OCI-LY3 (cell line): Measurements from ENCODE around the gene TBC1D7.
"Not testable (repeated sequence)": the region's sequence is repeated elsewhere in the genome, so short reads cannot be mapped to it uniquely, and the experiment has no call there.

Experiments used
- H2AFZ ChIP-seq: fragments of 200-600, 300-600 bp; shearing (Covaris generic); 2 replicates; pipeline ENCODE4 v1.6.0; 2014; ENCODE audit warnings: antibody characterized with exemption, low read depth, low read length
- H3K27ac ChIP-seq: fragments of 200-600, 300-600 bp; sonication (generic); 2 replicates; pipeline ENCODE4 v1.5.1; 2014; ENCODE audit warnings: mild to moderate bottlenecking, low read length, moderate library complexity, mixed read lengths
- H3K27me3 ChIP-seq: fragments of 200-600, 300-600 bp; sonication (generic); 2 replicates; pipeline ENCODE4 v1.6.1; 2014; ENCODE audit warnings: low read depth, low read length, mixed read lengths
- H3K36me3 ChIP-seq: fragments of 200-600, 300-600 bp; sonication (generic); replicated peaks from 2 replicates; pipeline ENCODE3; 2014; ENCODE audit warnings: low read depth, low read length, mixed read lengths
- H3K4me1 ChIP-seq: fragments of 300-600, 200-600 bp; sonication (generic); 2 replicates; pipeline ENCODE4 v1.6.1; 2014; ENCODE audit warnings: low read length, mixed read lengths
- H3K4me2 ChIP-seq: fragments of 200-600, 300-600 bp; sonication (generic); 2 replicates; pipeline ENCODE4 v1.6.1; 2014; ENCODE audit warnings: low read length, mixed read lengths
- H3K4me3 ChIP-seq: fragments of 300-600, 200-600 bp; sonication (generic); 2 replicates; pipeline ENCODE4 v1.5.1; 2014; ENCODE audit warnings: antibody characterized with exemption, mild to moderate bottlenecking, low read length, moderate library complexity
- H3K79me2 ChIP-seq: fragments of 300-600, 200-600 bp; shearing (Covaris generic); 2 replicates; pipeline ENCODE4 v1.6.1; 2014; ENCODE audit warnings: mild to moderate bottlenecking, low read length, mixed read lengths
- H3K9ac ChIP-seq: fragments of 300-600, 200-600 bp; shearing (Covaris generic); 2 replicates; pipeline ENCODE4 v1.6.0; 2014; ENCODE audit warnings: mild to moderate bottlenecking, low read length, moderate library complexity
- H3K9me3 ChIP-seq: fragments of 200-600, 300-600 bp; shearing (Covaris generic); 2 replicates; pipeline ENCODE4 v1.6.1; 2014; ENCODE audit warnings: low read length, mixed read lengths; ENCODE audit not compliant: insufficient read depth
- H4K20me1 ChIP-seq: fragments of 200-600, 300-600 bp; sonication (generic); 2 replicates; pipeline ENCODE4 v1.6.1; 2016; ENCODE audit warnings: low read length, mixed read lengths; ENCODE audit not compliant: insufficient read depth
- CTCF ChIP-seq: fragments of 200-600, 300-600 bp; sonication (generic); IDR thresholded peaks from 2 replicates; pipeline ENCODE4 v1.5.1; 2014; ENCODE audit warnings: antibody characterized with exemption, low read length, low read depth
- EZH2phosphoT487 ChIP-seq: fragments of 200-600 bp; shearing (Covaris generic); IDR thresholded peaks from 2 replicates; pipeline ENCODE4 v1.6.1; 2018; ENCODE audit warnings: antibody characterized with exemption, mixed run types, low read depth

Gene TBC1D7

GRCh38 chr6:13331516-13332348 is 3.4 kb upstream of the TBC1D7 start:
- Histone ChIP-seq H3K27ac (no peak overlapping the region), H3K4me1 (peaks cover 12% of the 10 kb centered on the region), H3K4me3 (no peak overlapping the region), H3K27me3 (no peaks in the 10 kb centered on the region), H3K9ac (no peak overlapping the region), H3K4me2 (no peak overlapping the region), H3K36me3 (no peaks in the 10 kb centered on the region), H4K20me1 (no peaks in the 10 kb centered on the region), H3K9me3 (no peaks in the 10 kb centered on the region), H3K79me2 (no peaks in the 10 kb centered on the region; the same call in 1 of the 2 replicates), H2AFZ (no peak overlapping the region)
- no peak for TF ChIP-seq EZH2phosphoT487
- TF ChIP-seq CTCF, result peak; percentile 64

GRCh38 chr6:13328875-13329183 is 492 bp upstream of the TBC1D7 start:
- Histone ChIP-seq H3K27me3 (no peaks in the 10 kb centered on the region), H3K9ac (peak overlapping the region; percentile 91), H3K36me3 (no peaks in the 10 kb centered on the region), H3K9me3 (no peaks in the 10 kb centered on the region), H3K27ac (peak overlapping the region; percentile 37; the same call in 1 of the 2 replicates), H3K79me2 (no peaks in the 10 kb centered on the region; the same call in 1 of the 2 replicates), H4K20me1 (no peaks in the 10 kb centered on the region), H3K4me3 (peak overlapping the region; percentile 94), H2AFZ (peak overlapping the region; percentile 94; the same call in 1 of the 2 replicates), H3K4me2 (peak overlapping the region; percentile 78), H3K4me1 (peaks cover 13% of the 10 kb centered on the region)
- TF ChIP-seq CTCF (no peak), EZH2phosphoT487 (no peak)

GRCh38 chr6:13327691-13328075 is 654 bp downstream of the TBC1D7 start:
- peak overlapping the region; percentile 94 for H3K4me3 ChIP-seq

GRCh38 chr6:13326031-13326586 is 2.2 kb downstream of the TBC1D7 start:
- H4K20me1 ChIP-seq, H3K36me3 ChIP-seq, H2AFZ ChIP-seq, H3K4me2 ChIP-seq, H3K79me2 ChIP-seq, H3K27ac ChIP-seq, H3K4me3 ChIP-seq, H3K9ac ChIP-seq, H3K9me3 ChIP-seq, H3K27me3 ChIP-seq: not testable (repeated sequence)
- peaks cover 13% of the 10 kb centered on the region for H3K4me1 ChIP-seq

More at GRCh38 chr6:13327691-13328075, 654 bp downstream of the TBC1D7 start:
- Histone ChIP-seq H3K27me3 (no peaks in the 10 kb centered on the region), H4K20me1 (no peaks in the 10 kb centered on the region), H3K79me2 (no peaks in the 10 kb centered on the region; the same call in 1 of the 2 replicates), H3K4me1 (peaks cover 13% of the 10 kb centered on the region), H3K36me3 (no peaks in the 10 kb centered on the region), H3K9ac (peak overlapping the region; percentile 82), H3K4me2 (peak overlapping the region; percentile 87), H3K27ac (peak overlapping the region; percentile 74), H3K9me3 (no peaks in the 10 kb centered on the region), H2AFZ (0 out of 2 replicates have a peak overlapping the region, but pooled peaks have one; percentile 62)
- TF ChIP-seq CTCF (no peak), EZH2phosphoT487 (no peak)
